ENCODE results near the gene TNNI2.

The TNNI2 gene

GRCh38 chr11:1834779-1835670, 3.8 kb upstream of the TNNI2 start, which contains the start of gene SYT8:
Gene SYT8, plus strand, starts transcription at chr11:1834990. Its CDS starts 116 bp downstream, at chr11:1835106.
- no peak for DNase-seq

- no peak for DNase-seq
Observed at GRCh38 chr11:1835671-1836010, 3.1 kb upstream of the TNNI2 start.

GRCh38 chr11:1836011-1836945, 2.5 kb upstream of the TNNI2 start:
- no peak for DNase-seq

- DNase-seq = no peak
Observed at GRCh38 chr11:1837171-1838076, 1.4 kb upstream of the TNNI2 start.

- DNase-seq = no peak
Observed at GRCh38 chr11:1838077-1838425, 730 bp upstream of the TNNI2 start.

GRCh38 chr11:1839204-1839923, 583 bp downstream of the TNNI2 start:
- no peak for DNase-seq

GRCh38 chr11:1839924-1840779, 1.4 kb downstream of the TNNI2 start:
- no peak for DNase-seq

GRCh38 chr11:1840780-1841480, 2.1 kb downstream of the TNNI2 start:
- no peak for DNase-seq

- DNase-seq = no peak
Observed at GRCh38 chr11:1841511-1842148, 2.8 kb downstream of the TNNI2 start.

- DNase-seq = no peak
Observed at GRCh38 chr11:1842149-1843097, 3.6 kb downstream of the TNNI2 start.

- no peak for DNase-seq
Observed at GRCh38 chr11:1843098-1843473, 4.3 kb downstream of the TNNI2 start.

- no peak for DNase-seq
Observed at GRCh38 chr11:1843796-1844195, 5.0 kb downstream of the TNNI2 start.

GRCh38 chr11:1844221-1845094, 5.7 kb downstream of the TNNI2 start:
- DNase-seq = no peak

GRCh38 chr11:1845095-1845429, 6.3 kb downstream of the TNNI2 start:
- DNase-seq = no peak

- no peak for DNase-seq
Observed at GRCh38 chr11:1845561-1846452, 7.0 kb downstream of the TNNI2 start.

GRCh38 chr11:1846453-1846932, 7.7 kb downstream of the TNNI2 start:
- DNase-seq = no peak

Measured in NCI-H187 treated with DMSO at 0.1 percent for 48 hours (cell line).